Stomach (tissue), 19 donors: Measurements from ENCODE around the gene LCE2C. TPM values are rescaled to one million over a fixed set of nuclear protein-coding genes. Genes with fewer than 3 reads are reported as not detected.
"Not testable (repeated sequence)": the region's sequence is repeated elsewhere in the genome, so short reads cannot be mapped to it uniquely, and the experiment has no call there.

Experiments
- DNase-seq, 2 donors: peaks; one replicate each; pipeline versions ENCODE4 v3.0.0 to v3.0.0-alpha.2; 2013 to 2019
- H3K27ac ChIP-seq, 5 donors: fragments of 200-600 bp in 4 of 5; sonication (generic) in 4 of 5; one replicate each; pipeline ENCODE4 v1.5.1; 2013 to 2019; ENCODE audit warnings: mild to moderate bottlenecking in 1 of 5, moderate library complexity in 1 of 5
- H3K27me3 ChIP-seq, 3 donors: fragments of 200-600 bp; sonication (generic); one replicate each; pipeline ENCODE4 v1.5.1; 2017 to 2019; ENCODE audit warnings: mixed run types in 1 of 3
- H3K36me3 ChIP-seq, 4 donors: fragments of 200-600 bp; sonication (generic); 1 replicate in 3 of 4; 2 replicates in 1 of 4; pipeline ENCODE4 v1.5.1; 2016 to 2019
- H3K4me1 ChIP-seq, 4 donors: fragments of 200-600 bp; sonication (generic); one replicate each; pipeline ENCODE4 v1.5.1; 2016 to 2019
- H3K4me3 ChIP-seq, 4 donors: fragments of 200-600 bp; sonication (generic) in 3 of 4; one replicate each; pipeline ENCODE4 v1.5.1; 2016 to 2019; ENCODE audit warnings: mild to moderate bottlenecking in 1 of 4
- H3K9me3 ChIP-seq, 4 donors: fragments of 200-600 bp; sonication (generic); one replicate each; pipeline ENCODE4 v1.5.1; 2016 to 2019
- EP300 ChIP-seq: sonication (generic); formaldehyde crosslinking; IDR thresholded peaks from one replicate; pipeline ENCODE4 v1.6.1; 2017; ENCODE audit warnings: antibody characterized with exemption
- POLR2A ChIP-seq, 4 donors: fragments of 450-650 bp; IDR thresholded peaks; one replicate each; pipeline ENCODE4 v1.6.1; 2016; ENCODE audit warnings: antibody characterized with exemption in 4 of 4, control low read depth in 2 of 4, mild to moderate bottlenecking in 1 of 4, moderate library complexity in 1 of 4
- POLR2AphosphoS5 ChIP-seq, 3 donors: sonication (generic); formaldehyde crosslinking; IDR thresholded peaks; one replicate each; pipeline ENCODE4 v1.6.1; 2016; ENCODE audit warnings: antibody characterized with exemption in 3 of 3
- WGBS, 5 donors: extraction: QIAGEN DNeasy Blood & Tissue Kit in 3 of 5; methylation state at CpG; one replicate each; pipeline versions ENCODE4 v1.1.5 to v1.1.7; 2013 to 2018; 5-methylcytosine and 5-hydroxymethylcytosine counted together
- intact Hi-C: fragments of 100-400 bp; cut with DNase I; formaldehyde crosslinking; loops from one replicate; pipeline ENCODE4 v1.15.1; 2023; ENCODE audit warnings: low total_unique reads
- long read RNA-seq, 10 donors: transcript quantifications; one replicate each; lab custom pipeline, GENCODE V29; 2026
- polyA plus RNA-seq, 3 donors: library from polyadenylated mRNA; stranded (reverse); fragments of 200-250 nt; gene quantifications; one replicate each; pipeline ENCODE4 v1.2.3, GENCODE V29; 2013
- total RNA-seq, 5 donors: library from RNA; depleted of rRNA; stranded (reverse); fragments of >200 nt; gene quantifications; one replicate each; pipeline versions ENCODE4 v1.1.0 to v1.2.3, GENCODE V29; 2014 to 2016
- TF ChIP-seq, protein P1 (sequence below), 7 experiments: fragments of 450-650 bp in 4 of 7; fragments of 200-600 bp in 3 of 7; sonication (generic) in 3 of 7; IDR thresholded peaks; one replicate each; pipeline ENCODE4 v1.5.1; 2016 to 2019; ENCODE audit warnings: antibody characterized with exemption in 7 of 7, control low read depth in 2 of 7, mild to moderate bottlenecking in 1 of 7
- donor health status: healthy with polysubstance abuse.
- donor health status: Bipolar disorder and iron deficiency.
- donor health status: healthy.

Gene LCE2C, protein sequence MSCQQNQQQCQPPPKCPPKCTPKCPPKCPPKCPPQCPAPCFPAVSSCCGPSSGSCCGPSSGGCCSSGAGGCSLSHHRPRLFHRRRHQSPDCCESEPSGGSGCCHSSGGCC
- not detected for total RNA-seq
- polyA plus RNA-seq: not detected
- long read RNA-seq, donor 1: 0 reads
- long read RNA-seq, donor 2: 0 reads
- long read RNA-seq, donor 3: 0 reads
- long read RNA-seq, donor 4: 0 reads
- long read RNA-seq, donor 5: 0 reads
- long read RNA-seq, donor 6: 0 reads
- long read RNA-seq, donor 7: 0 reads
- long read RNA-seq, donor 8: 0 reads
- long read RNA-seq, donor 9: 0 reads
- long read RNA-seq, donor 10: 0 reads

DNA sequence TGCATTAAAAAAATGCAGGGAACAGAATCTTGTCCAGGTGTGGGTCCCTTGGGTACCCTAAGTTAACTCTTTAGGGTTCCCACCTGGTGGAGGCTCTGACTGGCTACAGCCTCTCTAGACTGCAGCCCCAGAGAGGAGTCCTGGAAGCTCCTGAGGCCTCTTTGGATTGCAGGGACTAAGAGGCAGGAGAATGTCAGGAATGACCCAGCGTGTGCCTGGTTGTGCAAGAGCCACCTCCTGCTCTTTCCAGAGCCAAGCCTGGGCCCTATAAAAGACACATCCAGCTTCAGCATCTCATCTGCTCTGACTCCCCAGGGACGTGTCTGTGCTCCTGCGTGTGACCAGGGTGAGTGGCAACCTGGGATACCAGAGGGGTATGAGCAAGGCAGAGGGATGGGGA lies at the start of gene LCE2C:
Gene LCE2C (plus strand): TSS at position 297 of the 400 bp plus-strand sequence. CDS start 737 bp downstream, outside the sequence.
- H3K4me3 ChIP-seq, H3K9me3 ChIP-seq, intact Hi-C loops, H3K36me3 ChIP-seq, H3K4me1 ChIP-seq, H3K27ac ChIP-seq, H3K27me3 ChIP-seq, DNase-seq: not testable (repeated sequence)
- WGBS, 5 donors: 50 to 76% (median 67%) methylated on average over 2 to 3 of the region's 3 CpGs

DNA sequence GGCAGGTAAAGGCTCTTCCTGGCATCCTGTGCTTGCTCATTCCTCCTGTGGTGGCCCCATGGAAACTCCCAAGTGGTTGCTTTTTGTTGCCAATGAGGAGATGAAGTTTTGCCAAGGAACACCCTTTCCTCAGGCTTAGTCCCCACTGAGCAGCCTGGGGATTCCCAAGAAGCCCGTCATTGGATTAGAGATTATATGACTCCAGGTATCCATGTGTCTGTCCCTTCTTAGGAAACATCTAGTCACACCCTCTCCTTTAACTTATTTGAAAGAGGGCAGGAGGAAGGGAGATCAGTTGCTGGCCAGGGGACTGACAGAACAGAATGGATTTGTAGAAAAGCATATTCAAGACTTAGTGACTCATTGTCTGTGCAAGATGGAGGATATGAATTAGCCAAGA lies 48.3 kb upstream of the LCE2C start:
- no peak for DNase-seq
- Histone ChIP-seq H3K27me3 (peaks cover 0 to 34% (median 0%) of the 10 kb centered on the region in 3 donors), H3K9me3 (peaks cover 0 to 23% (median 8%) of the 10 kb centered on the region in 4 donors), H3K36me3 (no peaks in the 10 kb centered on the region), H3K27ac (no peak overlapping the region), H3K4me1 (no peaks in the 10 kb centered on the region), H3K4me3 (no peak overlapping the region)
- intact Hi-C loops: no loop called here
- TF ChIP-seq EP300 (no peak), POLR2AphosphoS5 (IDR thresholded peaks at IDR 0.05) (no peak), POLR2A (IDR thresholded peaks at IDR 0.05) (no peak)
- TF ChIP-seq, protein P1, sequence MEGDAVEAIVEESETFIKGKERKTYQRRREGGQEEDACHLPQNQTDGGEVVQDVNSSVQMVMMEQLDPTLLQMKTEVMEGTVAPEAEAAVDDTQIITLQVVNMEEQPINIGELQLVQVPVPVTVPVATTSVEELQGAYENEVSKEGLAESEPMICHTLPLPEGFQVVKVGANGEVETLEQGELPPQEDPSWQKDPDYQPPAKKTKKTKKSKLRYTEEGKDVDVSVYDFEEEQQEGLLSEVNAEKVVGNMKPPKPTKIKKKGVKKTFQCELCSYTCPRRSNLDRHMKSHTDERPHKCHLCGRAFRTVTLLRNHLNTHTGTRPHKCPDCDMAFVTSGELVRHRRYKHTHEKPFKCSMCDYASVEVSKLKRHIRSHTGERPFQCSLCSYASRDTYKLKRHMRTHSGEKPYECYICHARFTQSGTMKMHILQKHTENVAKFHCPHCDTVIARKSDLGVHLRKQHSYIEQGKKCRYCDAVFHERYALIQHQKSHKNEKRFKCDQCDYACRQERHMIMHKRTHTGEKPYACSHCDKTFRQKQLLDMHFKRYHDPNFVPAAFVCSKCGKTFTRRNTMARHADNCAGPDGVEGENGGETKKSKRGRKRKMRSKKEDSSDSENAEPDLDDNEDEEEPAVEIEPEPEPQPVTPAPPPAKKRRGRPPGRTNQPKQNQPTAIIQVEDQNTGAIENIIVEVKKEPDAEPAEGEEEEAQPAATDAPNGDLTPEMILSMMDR (IDR thresholded peaks at IDR 0.05): no peak
- 63 to 97% (median 82%) methylated on average over 1 of the region's 1 CpG for WGBS, 5 donors

DNA sequence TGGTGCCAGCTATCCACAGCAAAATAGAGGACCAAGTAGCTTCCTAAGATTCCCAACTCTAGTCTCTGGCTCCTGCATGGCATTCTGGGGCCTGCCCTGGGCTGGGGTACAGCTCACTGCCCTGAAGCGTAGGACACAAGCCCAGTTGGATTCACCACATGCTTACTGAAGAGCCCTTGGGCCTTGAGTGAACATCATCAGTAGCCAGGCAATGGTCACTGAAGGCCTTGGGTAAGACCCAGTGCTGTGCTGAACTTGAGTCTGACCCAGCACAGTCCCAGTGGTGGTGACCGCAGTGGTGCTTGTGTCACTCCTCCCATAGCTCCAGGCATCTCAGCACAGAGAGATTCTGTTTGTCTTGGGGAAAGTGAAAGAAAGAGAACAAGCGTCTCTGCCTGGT lies 44.5 kb upstream of the LCE2C start:
- Histone ChIP-seq H3K4me3 (no peak overlapping the region), H3K27ac (no peak overlapping the region), H3K27me3 (peaks cover 0 to 18% (median 0%) of the 10 kb centered on the region in 3 donors), H3K9me3 (peaks cover 0 to 23% (median 14%) of the 10 kb centered on the region in 4 donors), H3K36me3 (no peaks in the 10 kb centered on the region), H3K4me1 (no peaks in the 10 kb centered on the region)
- TF ChIP-seq POLR2A (IDR thresholded peaks at IDR 0.05) (no peak), POLR2AphosphoS5 (IDR thresholded peaks at IDR 0.05) (no peak), EP300 (no peak)
- TF ChIP-seq, protein P1 (IDR thresholded peaks at IDR 0.05): no peak
- WGBS, 5 donors: 86 to 95% (median 94%) methylated on average over 3 of the region's 3 CpGs
- no peak for DNase-seq
- intact Hi-C loops: no loop called here

DNA sequence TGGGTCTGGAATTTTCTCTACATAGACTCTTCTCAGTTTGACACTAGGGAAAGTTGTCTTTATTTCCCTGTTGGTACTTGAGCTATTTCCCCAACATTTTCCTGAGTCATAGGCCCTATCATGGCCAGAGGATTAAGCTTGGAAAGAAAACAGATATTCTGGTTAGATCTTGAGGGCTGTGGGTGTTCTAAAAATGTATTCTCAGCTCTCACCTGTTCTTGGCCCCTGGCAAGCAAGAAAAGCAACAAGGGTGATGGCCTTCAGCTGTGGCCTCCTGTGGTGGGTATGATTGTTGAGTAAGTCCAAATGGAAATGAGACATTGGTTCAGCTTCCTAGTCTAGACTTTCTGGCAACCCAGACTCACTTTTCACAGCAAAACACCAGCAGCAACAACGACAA lies 34.7 kb upstream of the LCE2C start:
- no peak overlapping the region for H3K4me3 ChIP-seq
- intact Hi-C loops: no loop called here
- no peak overlapping the region for H3K27ac ChIP-seq
- TF ChIP-seq, protein P1 (IDR thresholded peaks at IDR 0.05): no peak
- TF ChIP-seq EP300 (no peak), POLR2A (IDR thresholded peaks at IDR 0.05) (no peak), POLR2AphosphoS5 (IDR thresholded peaks at IDR 0.05) (no peak)
- H3K36me3 ChIP-seq: no peaks in the 10 kb centered on the region
- DNase-seq: no peak
- 53 to 81% (median 63%) methylated on average over 1 of the region's 1 CpG for WGBS, 5 donors
- H3K27me3 ChIP-seq: peaks cover 0 to 3% (median 0%) of the 10 kb centered on the region in 3 donors
- no peaks in the 10 kb centered on the region for H3K4me1 ChIP-seq
- H3K9me3 ChIP-seq: peaks cover 0 to 8% (median 3%) of the 10 kb centered on the region in 4 donors

DNA sequence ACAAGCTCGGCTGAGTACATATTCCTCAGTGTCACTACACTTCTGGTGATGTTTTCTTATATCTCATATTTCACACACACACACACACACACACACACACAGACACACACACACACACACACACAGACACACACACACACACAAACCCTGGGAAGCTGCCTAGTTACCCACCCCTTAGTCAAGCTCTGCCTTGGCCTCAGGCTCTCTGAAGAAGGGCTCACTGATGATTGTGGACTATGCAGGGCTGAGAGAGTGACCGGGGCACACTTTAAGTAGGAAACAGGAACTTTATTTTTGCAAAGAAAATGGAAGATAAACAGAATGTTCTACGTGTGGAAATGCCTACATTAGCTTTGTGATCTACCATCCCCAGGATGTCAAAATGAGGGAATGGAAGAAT lies 31.1 kb upstream of the LCE2C start:
- Histone ChIP-seq H3K27me3 (peaks cover 0 to 12% (median 0%) of the 10 kb centered on the region in 3 donors), H3K27ac (no peak overlapping the region), H3K4me1 (no peaks in the 10 kb centered on the region), H3K36me3 (no peaks in the 10 kb centered on the region), H3K4me3 (no peak overlapping the region), H3K9me3 (peaks cover 0 to 2% (median 0%) of the 10 kb centered on the region in 4 donors)
- intact Hi-C loops: no loop called here
- TF ChIP-seq POLR2AphosphoS5 (IDR thresholded peaks at IDR 0.05): no peak
- TF ChIP-seq EP300: no peak
- TF ChIP-seq POLR2A (IDR thresholded peaks at IDR 0.05): no peak
- TF ChIP-seq, protein P1 (IDR thresholded peaks at IDR 0.05): no peak
- DNase-seq: no peak
- WGBS, 5 donors: 53 to 59% (median 57%) methylated on average over 3 of the region's 3 CpGs
